Loucy (cell line): ENCODE results near the gene SPNS1.

ENCODE experiments used
- CTCF ChIP-seq: fragments of 200-600 bp; sonication (generic); conservative IDR thresholded peaks from 2 replicates; pipeline ENCODE4 v1.5.1; 2014; ENCODE audit warnings: mild to moderate bottlenecking, antibody characterized with exemption, low read length
- EZH2phosphoT487 ChIP-seq: fragments of 200-600 bp; IDR thresholded peaks from 2 replicates; pipeline ENCODE4 v1.6.1; 2018; ENCODE audit warnings: antibody characterized with exemption, mild to moderate bottlenecking, moderate library complexity, borderline replicate concordance

- TF ChIP-seq EZH2phosphoT487 (no peak), CTCF (no peak)
Measured at GRCh38 chr16:28943281-28943680, 31.3 kb upstream of the SPNS1 start.
